Measurements from ENCODE around the gene HOXA6. TPM values are rescaled to one million over a fixed set of nuclear protein-coding genes. Genes with fewer than 3 reads are reported as not detected.

Gene HOXA6
- total and polyA plus RNA-seq, 2 donors (not counting 1 experiment from before 2014, with no cell fraction given): 0.18 to 0.49 TPM

GRCh38 chr7:27140126-27140857 is 7.3 kb downstream of the HOXA6 start:
- H3K4me2 ChIP-seq (replicated peaks; ENCODE audit: low read depth, low read length, poor library complexity, severe bottlenecking): no peak overlapping the region
- Mint-ChIP-seq H3K27ac (no peak overlapping the region), H3K9me3 (ENCODE audit: insufficient read depth) (no peaks in the 10 kb centered on the region), H3K4me1 (peaks cover 4% of the 10 kb centered on the region), H3K4me3 (no peak overlapping the region), H3K27me3 (peaks cover 58% of the 10 kb centered on the region)
- intact Hi-C loops (cut with micrococcal nuclease): no loop called here
- H3K27ac ChIP-seq (ENCODE audit: low read length in 2 of 2): no peak overlapping the region
- H3K4me3 ChIP-seq (ENCODE audit: control extremely low read depth in 1 of 5, extremely low read depth in 1 of 5, insufficient read depth in 1 of 5, low read depth in 2 of 5, low read length in 4 of 5): no peak overlapping the region
- over 99% methylated on average over 6 of the region's 15 CpGs for WGBS (ENCODE audit: insufficient coverage)
- no peak overlapping the region for H3K9ac ChIP-seq (ENCODE audit: low read length)
- no peaks in the 10 kb centered on the region for H3K79me2 ChIP-seq (ENCODE audit: control insufficient read depth, insufficient read depth, low read length)
- no peaks in the 10 kb centered on the region for H4K20me1 ChIP-seq (ENCODE audit: control insufficient read depth, insufficient read depth, low read length, poor library complexity, severe bottlenecking)
- CTCF ChIA-PET: interaction anchor here (0.6 kb wide), 1 partner anchor 259 kb away, joined by 3 read pairs; no protein-coding TSS in a partner anchor
- DNase-seq: no peak
- no peak for TF ChIP-seq CTCF (IDR thresholded peaks at IDR 0.05)
- TF ChIP-seq EZH2 (IDR thresholded peaks at IDR 0.05; ENCODE audit: borderline replicate concordance, insufficient read depth, low read depth, low read length, poor library complexity, severe bottlenecking): no peak
- ATAC-seq (ENCODE audit: low read depth): no peak
- H3K9me3 ChIP-seq (ENCODE audit: control extremely low read depth in 1 of 3, control insufficient read depth in 2 of 3, insufficient read depth in 1 of 3, low read length in 2 of 3): peaks cover 0 to 29% (median 0%) of the 10 kb centered on the region in 3 donors
- POLR2A ChIA-PET: no interaction called here
- peaks cover 0 to 2% of the 10 kb centered on the region in 2 donors for H3K4me1 ChIP-seq (ENCODE audit: control insufficient read depth in 2 of 2, insufficient read depth in 2 of 2, low read length in 2 of 2)
- H3K36me3 ChIP-seq (replicated peaks in 1 of 2; ENCODE audit: control extremely low read depth in 1 of 2, control insufficient read depth in 1 of 2, extremely low read depth in 1 of 2, insufficient read depth in 2 of 2, low read length in 1 of 2): no peaks in the 10 kb centered on the region
- peaks cover 0 to 49% (median 22%) of the 10 kb centered on the region in 4 experiments for H3K27me3 ChIP-seq (replicated peaks in 1 of 4; ENCODE audit: control extremely low read depth in 1 of 4, control insufficient read depth in 3 of 4, insufficient read depth in 4 of 4, low read length in 3 of 4)
- no peak overlapping the region for H2AFZ ChIP-seq (ENCODE audit: insufficient read depth, low read depth, low read length, poor library complexity, severe bottlenecking)

GRCh38 chr7:27139334-27140125 is 8.0 kb downstream of the HOXA6 start:
- TF ChIP-seq CTCF (IDR thresholded peaks at IDR 0.05) (no peak), EZH2 (IDR thresholded peaks at IDR 0.05; ENCODE audit: borderline replicate concordance, insufficient read depth, low read depth, low read length, poor library complexity, severe bottlenecking) (no peak)
- Histone ChIP-seq H3K27me3 (replicated peaks in 1 of 4; ENCODE audit: control extremely low read depth in 1 of 4, control insufficient read depth in 3 of 4, insufficient read depth in 4 of 4, low read length in 3 of 4) (peaks cover 0 to 42% (median 21%) of the 10 kb centered on the region in 4 experiments), H3K4me2 (replicated peaks; ENCODE audit: low read depth, low read length, poor library complexity, severe bottlenecking) (no peak overlapping the region), H3K36me3 (replicated peaks in 1 of 2; ENCODE audit: control extremely low read depth in 1 of 2, control insufficient read depth in 1 of 2, extremely low read depth in 1 of 2, insufficient read depth in 2 of 2, low read length in 1 of 2) (no peaks in the 10 kb centered on the region), H3K27ac (ENCODE audit: low read length in 2 of 2) (no peak overlapping the region), H2AFZ (ENCODE audit: insufficient read depth, low read depth, low read length, poor library complexity, severe bottlenecking) (no peak overlapping the region), H3K9me3 (ENCODE audit: control extremely low read depth in 1 of 3, control insufficient read depth in 2 of 3, insufficient read depth in 1 of 3, low read length in 2 of 3) (peaks cover 0 to 21% (median 0%) of the 10 kb centered on the region in 3 donors), H3K4me3 (ENCODE audit: control extremely low read depth in 1 of 5, extremely low read depth in 1 of 5, insufficient read depth in 1 of 5, low read depth in 2 of 5, low read length in 4 of 5) (no peak overlapping the region), H3K4me1 (ENCODE audit: control insufficient read depth in 2 of 2, insufficient read depth in 2 of 2, low read length in 2 of 2) (no peaks in the 10 kb centered on the region), H4K20me1 (ENCODE audit: control insufficient read depth, insufficient read depth, low read length, poor library complexity, severe bottlenecking) (no peaks in the 10 kb centered on the region), H3K79me2 (ENCODE audit: control insufficient read depth, insufficient read depth, low read length) (no peaks in the 10 kb centered on the region), H3K9ac (ENCODE audit: low read length) (no peak overlapping the region)
- no peak overlapping the region for H3K4me3 Mint-ChIP-seq
- ATAC-seq (ENCODE audit: low read depth): no peak
- whole genome bisulfite sequencing (ENCODE audit: insufficient coverage): 97% methylated on average over 50 of the region's 53 CpGs
- no peak overlapping the region for H3K27ac Mint-ChIP-seq
- ChIA-PET CTCF (no interaction called here), POLR2A (no interaction called here)
- peaks cover 60% of the 10 kb centered on the region for H3K27me3 Mint-ChIP-seq
- peaks cover 4% of the 10 kb centered on the region for H3K4me1 Mint-ChIP-seq
- no peaks in the 10 kb centered on the region for H3K9me3 Mint-ChIP-seq (ENCODE audit: insufficient read depth)
- intact Hi-C loops (cut with micrococcal nuclease): no loop called here
- DNase-seq: no peak

All from B cell (primary cell).